Right lobe of liver (tissue), 4 donors: ENCODE data around the gene MYH9.

Source experiments
- CTCF ChIP-seq, 4 donors: fragments of 200-600 bp in 3 of 4; fragments of 450-650 bp in 1 of 4; IDR thresholded peaks; one replicate each; pipeline versions ENCODE4 v1.5.1 to v1.8.0; 2016 to 2022; ENCODE audit warnings: antibody characterized with exemption in 4 of 4, mild to moderate bottlenecking in 2 of 4
- POLR2A ChIP-seq: fragments of 450-650 bp; IDR thresholded peaks from one replicate; pipeline ENCODE4 v1.6.1; 2017; ENCODE audit warnings: antibody characterized with exemption, mild to moderate bottlenecking
- donor health status: DM: no; HTN: no; CAD: no.
- donor health status: DM: no; HTN: no; CAD: no.
- donor health status: DM: no; HTN: yes; CAD: no.

- TF ChIP-seq CTCF (IDR thresholded peaks at IDR 0.05) (no peak), POLR2A (no peak)
Measured at GRCh38 chr22:36319595-36320497, 67.9 kb downstream of the MYH9 start.
